GM19455 (cell line): ENCODE results near the gene NT5C1A.

ENCODE experiments used
- ATAC-seq: cut with Tn5 transposase; IDR thresholded peaks from one replicate; pipeline ENCODE4 v1.9.1; 2021; ENCODE audit not compliant: unreplicated experiment

Gene NT5C1A

DNA sequence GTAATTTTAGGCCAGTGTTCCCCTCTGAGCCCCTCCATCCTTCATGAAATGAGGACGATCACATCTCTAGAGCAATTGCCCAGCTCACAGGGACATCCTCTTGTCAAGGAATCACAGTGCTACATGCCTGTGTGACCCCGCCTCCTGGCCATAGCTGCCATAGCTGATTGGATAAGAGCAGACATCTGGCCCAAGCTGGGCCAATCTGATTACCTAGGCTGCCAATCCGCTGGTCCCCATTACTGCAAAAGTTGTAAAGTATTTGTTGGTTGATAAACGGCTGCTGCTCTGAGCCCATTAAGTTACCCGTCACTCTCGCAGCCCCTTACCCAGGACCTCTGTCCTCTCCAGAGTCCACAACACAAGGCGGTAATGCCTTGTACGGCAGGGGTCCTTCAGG is 8.3 kb downstream of the NT5C1A start:
- ATAC-seq = no peak

GRCh38 chr1:39662861-39663260 is 9.0 kb downstream of the NT5C1A start:
- ATAC-seq = no peak

GRCh38 chr1:39659538-39659937 is 12.4 kb downstream of the NT5C1A start:
- no peak for ATAC-seq

DNA sequence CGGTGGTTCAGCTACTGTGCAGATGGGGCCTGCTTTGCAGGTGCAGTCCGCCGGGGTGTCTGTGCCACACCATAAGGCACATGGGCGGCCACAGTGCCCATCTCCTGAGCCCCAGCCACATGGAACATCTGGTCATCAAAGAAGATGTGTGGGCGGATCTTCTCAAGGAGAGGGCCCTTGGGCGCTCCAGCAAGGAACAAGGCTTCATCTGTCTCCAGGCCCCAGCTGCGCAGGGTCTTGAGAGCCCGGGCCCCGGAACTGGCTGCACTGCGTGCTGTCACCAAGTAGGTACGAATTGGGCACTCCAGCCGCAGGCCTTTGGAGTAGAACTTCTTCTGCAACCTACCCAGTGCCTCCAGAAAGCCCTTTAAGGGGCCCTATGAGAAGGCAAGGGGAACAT is 12.8 kb downstream of the NT5C1A start:
- ATAC-seq = no peak

- ATAC-seq = no peak
Observed at GRCh38 chr1:39657923-39658485, 13.9 kb downstream of the NT5C1A start.

DNA sequence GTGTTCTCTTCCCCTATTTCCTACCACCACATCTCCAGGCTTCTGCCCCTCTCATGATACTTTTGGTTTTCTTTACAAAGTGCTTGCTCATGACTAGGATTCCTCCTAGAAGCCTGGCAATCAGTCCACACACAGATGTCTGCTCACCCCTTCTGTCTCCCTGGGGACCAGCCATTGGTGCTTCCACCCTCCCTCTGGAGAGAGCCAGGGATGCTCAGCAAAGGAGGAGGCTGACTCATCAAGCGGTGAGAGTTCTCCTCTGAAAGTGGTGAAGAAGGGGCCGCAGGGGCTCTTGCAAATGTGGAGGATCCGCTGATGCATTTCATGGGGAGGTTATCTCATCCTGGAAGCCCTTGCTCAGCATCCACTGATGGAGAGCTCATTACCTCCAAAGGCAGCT is 14.5 kb downstream of the NT5C1A start:
- ATAC-seq = no peak

DNA sequence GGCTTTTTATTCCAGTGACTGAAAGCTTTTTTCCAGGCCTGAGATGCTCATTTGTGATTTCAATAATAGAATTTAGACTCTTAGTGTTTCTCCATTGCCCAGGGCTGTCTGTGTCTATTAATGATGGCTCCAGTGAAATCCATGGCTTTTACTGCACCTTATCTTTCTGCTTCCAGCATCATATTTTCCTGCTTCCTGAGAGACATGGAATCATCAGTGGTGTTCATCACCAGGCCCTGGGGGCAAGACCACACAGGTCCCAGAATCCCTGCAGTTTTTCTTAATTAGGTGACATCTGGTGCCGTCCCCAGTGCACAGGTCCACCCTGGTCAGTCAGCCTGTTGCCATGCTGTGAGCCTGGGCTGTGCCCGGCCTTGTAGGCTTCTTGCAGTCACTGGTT is 15.5 kb downstream of the NT5C1A start:
- ATAC-seq = no peak

DNA sequence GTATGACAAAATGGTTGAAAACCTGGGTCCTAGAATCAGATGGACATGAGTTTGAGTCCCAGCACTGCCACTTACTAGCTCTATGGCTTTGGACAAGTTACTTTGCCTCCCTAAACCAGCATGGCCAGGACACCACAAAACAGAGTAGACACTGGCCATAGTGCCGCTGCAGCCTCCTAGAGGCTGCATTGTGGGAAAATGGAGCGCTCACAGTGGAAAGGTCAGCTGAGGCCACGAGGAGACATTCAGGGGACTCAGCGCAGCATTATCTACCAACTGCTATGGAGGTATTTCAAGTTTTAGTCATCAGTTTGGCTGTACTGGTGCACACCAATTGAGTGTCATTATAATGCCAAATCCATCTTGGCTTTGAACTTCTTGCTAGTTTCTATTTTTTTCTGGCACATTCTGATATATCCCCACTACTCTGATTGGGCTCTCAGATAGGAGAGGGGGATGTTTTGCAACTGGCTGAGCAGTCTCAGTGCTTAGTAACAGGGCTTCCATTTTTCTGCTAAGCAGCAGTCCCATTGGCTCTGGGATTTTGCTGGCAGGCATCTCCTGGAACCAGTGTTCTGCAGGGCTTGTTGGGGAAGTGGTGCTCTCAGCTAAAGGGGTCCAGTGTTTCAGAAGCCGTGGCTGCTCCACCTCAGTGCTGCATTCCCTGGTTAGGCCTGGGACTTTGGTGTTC is 16.2 kb downstream of the NT5C1A start:
- no peak for ATAC-seq

DNA sequence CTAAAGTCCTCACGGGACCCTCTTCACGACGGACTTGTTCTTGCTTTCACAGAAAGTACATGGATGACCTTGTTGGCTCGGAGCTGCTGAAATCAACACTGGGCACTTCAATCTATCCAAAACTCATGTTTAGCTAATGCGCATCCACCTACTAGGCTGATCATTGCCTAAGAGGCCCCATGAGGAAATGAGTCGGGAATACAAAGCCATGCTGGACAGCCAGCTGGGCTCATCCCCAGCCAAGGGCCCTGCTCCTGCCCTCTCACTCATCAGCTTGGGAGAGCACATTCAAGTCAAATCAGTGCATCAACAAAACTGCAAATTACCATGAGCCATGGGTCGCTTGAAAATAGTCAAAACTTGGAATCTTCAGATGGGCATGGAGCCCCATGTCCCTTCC is 17.6 kb downstream of the NT5C1A start:
- ATAC-seq = no peak

- no peak for ATAC-seq
Observed at GRCh38 chr1:39653546-39654031, 18.3 kb downstream of the NT5C1A start.

DNA sequence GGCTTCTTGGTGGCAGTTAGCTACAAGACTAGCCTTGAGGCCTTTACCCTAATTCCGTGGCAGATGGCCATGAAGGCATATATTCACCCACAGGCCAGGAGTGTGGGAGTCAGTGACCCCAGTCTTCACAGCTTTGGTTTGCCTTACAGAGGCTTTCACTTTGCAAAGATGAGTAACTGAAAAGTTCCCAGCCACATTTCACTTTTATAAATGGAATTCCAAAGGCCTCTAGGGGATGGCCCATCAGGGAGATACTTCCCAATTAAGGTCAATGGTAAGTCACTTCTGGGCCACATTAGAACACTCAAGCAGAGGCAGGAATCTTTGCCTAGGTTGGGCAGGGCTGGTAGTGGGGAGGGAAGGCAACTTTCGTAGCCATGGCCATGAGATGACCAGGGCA is 19.4 kb downstream of the NT5C1A start:
- no peak for ATAC-seq

- no peak for ATAC-seq
Observed at GRCh38 chr1:39652105-39652504, 19.8 kb downstream of the NT5C1A start.

DNA sequence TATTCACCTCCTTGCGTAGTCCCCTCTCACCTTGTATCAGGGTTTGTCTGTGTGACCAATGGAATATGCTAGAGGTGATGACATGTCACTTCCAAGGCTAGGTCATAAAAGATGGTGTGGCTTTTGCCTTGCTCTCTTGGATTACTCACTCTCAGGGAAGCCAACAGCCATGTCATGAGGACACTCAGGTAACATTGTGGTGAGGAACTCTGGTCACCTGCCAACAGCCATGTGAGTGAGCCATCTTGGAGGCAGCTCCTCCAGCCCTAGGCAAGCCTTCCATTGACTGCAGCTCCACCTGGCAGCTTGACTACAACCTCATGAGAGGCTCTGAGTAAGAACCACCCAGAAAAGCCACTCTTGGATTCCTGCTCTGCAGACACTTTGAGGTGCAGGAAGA is 21.5 kb downstream of the NT5C1A start:
- ATAC-seq = no peak

DNA sequence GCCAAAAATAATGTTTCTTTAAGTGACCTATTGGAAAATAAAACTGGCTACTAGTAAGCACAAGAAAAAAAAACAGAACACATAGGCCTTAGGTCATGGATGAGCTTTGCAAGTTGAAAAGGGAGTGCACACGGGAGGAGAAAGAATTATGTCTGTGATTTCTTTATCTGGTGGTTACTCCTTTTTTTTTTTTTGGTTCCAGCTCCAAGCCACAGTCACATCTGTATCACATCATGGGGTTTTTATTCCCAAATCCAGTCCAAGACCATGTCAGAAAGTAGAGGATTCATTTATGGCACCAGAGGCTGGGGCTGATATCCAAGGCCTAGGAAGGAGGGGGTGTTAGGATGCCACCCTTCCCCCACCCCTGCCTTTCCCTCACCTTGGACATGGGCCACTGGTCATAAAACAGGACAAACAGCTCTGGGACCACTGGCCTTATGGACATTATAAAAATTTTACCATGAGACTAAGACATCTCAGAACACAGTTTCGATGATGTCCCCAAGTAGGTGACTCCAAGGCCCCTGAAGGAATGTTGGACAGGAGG is 22.2 kb downstream of the NT5C1A start:
- no peak for ATAC-seq

GRCh38 chr1:39648496-39648895 is 23.4 kb downstream of the NT5C1A start:
- no peak for ATAC-seq

DNA sequence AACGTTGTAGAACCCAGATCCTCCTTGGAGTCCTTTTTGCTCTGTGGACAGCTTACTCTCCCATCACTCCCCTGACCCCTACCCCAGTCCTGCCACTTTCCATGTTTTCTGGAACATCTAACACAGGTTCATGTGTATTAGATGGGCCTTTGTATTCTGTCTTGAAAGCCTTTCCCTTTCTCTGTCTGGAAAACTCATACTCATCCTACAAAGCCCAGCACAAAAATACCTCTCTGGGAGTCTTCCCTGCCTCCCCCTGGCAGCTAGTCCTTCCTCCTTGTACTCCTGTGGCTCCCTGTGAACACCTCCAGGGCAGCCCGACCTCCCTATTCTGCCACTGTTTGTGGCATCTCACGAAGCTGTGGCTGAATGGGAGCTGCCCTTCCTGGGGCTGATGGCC is 24.7 kb downstream of the NT5C1A start:
- no peak for ATAC-seq

DNA sequence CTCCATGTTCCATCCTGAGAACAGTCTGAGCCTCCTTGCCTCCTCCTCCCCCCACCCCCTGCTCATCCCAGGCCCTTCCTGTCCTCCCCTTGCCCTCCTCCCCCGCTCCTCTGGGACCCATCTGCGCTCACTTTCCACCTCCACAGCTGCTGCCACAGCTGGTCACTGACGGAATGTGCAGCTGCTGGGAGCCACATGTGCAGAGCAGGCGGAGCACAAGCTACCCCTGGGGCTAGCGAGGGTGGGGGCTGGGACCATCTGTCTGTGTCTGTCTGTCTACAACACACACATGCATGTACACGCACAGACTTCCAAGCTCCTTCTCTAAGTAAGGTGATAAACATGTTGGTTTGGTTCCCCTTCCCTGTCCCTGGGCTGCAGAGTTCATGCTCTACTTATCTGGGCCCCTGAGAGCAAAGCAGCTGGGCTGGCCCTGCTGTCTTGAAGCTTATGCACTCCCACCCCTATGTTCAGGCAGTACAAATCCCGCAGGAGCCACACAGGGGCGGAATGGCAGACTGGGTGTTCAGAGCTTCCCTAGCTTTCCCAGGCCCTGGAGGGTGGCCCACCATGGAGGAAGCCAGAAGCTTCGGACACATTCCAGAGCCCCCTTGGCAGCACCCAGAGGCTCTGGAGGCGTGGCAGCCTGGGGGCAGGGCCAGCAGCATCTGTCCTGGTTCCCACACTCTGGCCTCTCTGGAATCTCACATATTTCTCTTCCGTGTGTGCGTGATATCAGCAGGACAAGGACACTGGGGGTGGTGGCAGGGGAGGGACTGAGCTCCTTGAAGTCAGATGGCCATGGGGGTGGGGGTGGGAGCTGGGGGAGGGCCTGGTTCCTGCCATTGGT is 25.4 kb downstream of the NT5C1A start:
- ATAC-seq = no peak

DNA sequence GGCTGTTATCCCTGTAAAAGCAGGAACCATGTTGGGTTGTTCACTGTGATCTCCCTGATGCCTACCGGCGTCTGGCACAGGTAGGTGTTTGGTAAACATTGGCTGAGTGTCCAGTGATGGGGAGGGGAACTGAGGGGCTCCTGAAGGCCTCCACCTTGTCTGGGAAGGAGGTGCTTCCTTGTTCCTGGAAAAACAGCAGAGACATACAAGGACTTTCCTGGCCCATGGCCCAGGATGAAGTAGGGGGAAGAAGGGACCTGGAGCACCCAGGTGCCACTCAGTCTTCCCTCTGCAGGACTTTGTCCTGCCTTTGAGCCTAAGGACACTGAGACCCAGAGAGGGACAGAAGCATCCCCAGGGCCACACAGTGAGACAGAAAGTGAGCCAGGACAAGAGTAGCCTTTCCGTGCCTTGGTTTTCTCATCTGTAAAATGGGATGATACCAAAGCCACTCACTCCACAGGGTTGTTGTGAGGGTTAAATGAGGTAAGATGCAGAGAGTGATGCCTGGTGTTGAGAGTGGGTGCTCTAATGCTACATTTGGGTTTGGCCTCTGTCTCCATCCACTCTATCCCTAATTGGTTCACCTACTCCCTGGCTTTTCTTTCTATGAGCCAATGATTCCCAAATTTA is 26.4 kb downstream of the NT5C1A start:
- no peak for ATAC-seq

DNA sequence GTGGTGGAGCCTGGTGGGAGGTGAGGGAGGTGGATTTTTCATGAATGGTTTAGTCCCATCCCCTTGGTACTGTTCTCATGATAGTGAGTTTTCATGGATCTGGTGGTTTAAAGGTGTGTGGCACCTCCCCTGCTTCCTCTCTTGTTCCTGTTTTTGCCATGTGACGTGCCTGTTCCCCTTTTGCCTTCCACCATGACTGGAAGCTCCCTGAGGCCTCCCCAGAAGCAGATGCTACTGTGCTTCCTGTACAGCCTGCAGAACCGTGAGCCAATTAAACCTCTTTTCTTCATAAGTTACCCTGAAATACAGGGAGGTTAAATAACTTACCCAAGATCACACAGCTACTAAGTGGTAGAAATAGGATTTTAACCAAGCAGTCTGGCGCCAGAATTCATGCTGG is 28.2 kb downstream of the NT5C1A start:
- no peak for ATAC-seq

GRCh38 chr1:39642796-39643195 is 29.1 kb downstream of the NT5C1A start:
- no peak for ATAC-seq

GRCh38 chr1:39640861-39641260 is 31.0 kb downstream of the NT5C1A start:
- ATAC-seq = no peak
